Activated CD8-positive, alpha-beta T cell treated with anti-CD3 and anti-CD28 coated beads, Interleukin-2, amount 10 ng/mL, durations not matched to agents 7 days and 5 days (primary cell): Measurements from ENCODE around the gene CHRNG. TPM values are rescaled to one million over a fixed set of nuclear protein-coding genes. Genes with fewer than 3 reads are reported as not detected.

Experiments used
- ATAC-seq: fragments of 150-1000 bp; cut with Tn5 transposase; one replicate; pipeline ENCODE4 v1.10.0; 2021; ENCODE audit warnings: moderate library complexity
- CTCF ChIA-PET: fragments of 350-600 bp; sonication (Branson Sonifier 250); formaldehyde crosslinking; loops from one replicate; lab custom pipeline; 2021; ENCODE audit warnings: antibody characterized with exemption; lab: Charles Lee
- POLR2A ChIA-PET: fragments of 350-600 bp; sonication (Branson Sonifier 250); formaldehyde crosslinking; loops from one replicate; lab custom pipeline; 2021; ENCODE audit warnings: antibody characterized with exemption; lab: Charles Lee
- DNase-seq: peaks from one replicate; pipeline ENCODE4 v3.0.0-alpha.2; 2020
- H3K27ac Mint-ChIP-seq: one replicate; pipeline ENCODE4 v1.8.0; 2021; ENCODE audit warnings: mild to moderate bottlenecking, mixed read lengths
- H3K27me3 Mint-ChIP-seq: one replicate; pipeline ENCODE4 v1.8.0; 2021; ENCODE audit warnings: low read depth, mixed read lengths
- H3K36me3 Mint-ChIP-seq: one replicate; pipeline ENCODE4 v1.8.0; 2021; ENCODE audit warnings: low read depth, mixed read lengths
- H3K4me1 Mint-ChIP-seq: one replicate; pipeline ENCODE4 v1.8.0; 2021; ENCODE audit warnings: low read depth, mixed read lengths
- H3K4me3 Mint-ChIP-seq: one replicate; pipeline ENCODE4 v1.8.0; 2021; ENCODE audit warnings: mild to moderate bottlenecking, mixed read lengths
- H3K9me3 Mint-ChIP-seq: one replicate; pipeline ENCODE4 v1.8.0; 2022; ENCODE audit warnings: mixed read lengths; ENCODE audit not compliant: insufficient read depth
- total RNA-seq, 2 experiments: library from RNA; stranded (reverse); gene quantifications; one replicate each; pipeline ENCODE4 v1.2.3, GENCODE V29; 2021

Gene CHRNG
- total RNA-seq, 2 experiments from 2014 or later = not detected

- no peaks in the 10 kb centered on the region for H3K4me1 Mint-ChIP-seq
- CTCF ChIA-PET = no interaction called here
- H3K27me3 Mint-ChIP-seq = no peaks in the 10 kb centered on the region
- no peaks in the 10 kb centered on the region for H3K36me3 Mint-ChIP-seq
- ATAC-seq (no peak), DNase-seq (no peak)
- POLR2A ChIA-PET = interaction anchor here (0.6 kb wide), 2 partner anchors 9 to 661 kb away, joined by 3 read pairs; no protein-coding TSS in a partner anchor
- no peaks in the 10 kb centered on the region for H3K9me3 Mint-ChIP-seq
- H3K4me3 Mint-ChIP-seq = no peak overlapping the region
- H3K27ac Mint-ChIP-seq = no peak overlapping the region
These were observed 54.5 kb downstream of the CHRNG start for GRCh38 chr2:232593982-232594381.

Other genes starting within 250 kb of the CHRNG start
- not detected for gene ALPP, start 160.9 kb upstream of the CHRNG start, total RNA-seq
- gene ALPG, start 132.8 kb upstream of the CHRNG start, total RNA-seq = not detected
- not detected for gene ALPI, start 83.5 kb upstream of the CHRNG start, total RNA-seq
- gene ECEL1, start 51.9 kb upstream of the CHRNG start, total RNA-seq = not detected
- gene PRSS56, start 19.3 kb upstream of the CHRNG start, total RNA-seq = not detected
- gene CHRND, start 13.5 kb upstream of the CHRNG start, total RNA-seq = not detected
- 1 to 10 TPM; 7.5 to 7.7 TPM for gene TIGD1, start 10.9 kb downstream of the CHRNG start, total RNA-seq
- gene EIF4E2, start 11.0 kb downstream of the CHRNG start, total RNA-seq = 10 to 100 TPM; 68.5 to 76.7 TPM
- gene EFHD1, start 93.9 kb downstream of the CHRNG start, total RNA-seq = 1 to 10 TPM; 6.0 to 6.6 TPM
- gene GIGYF2, start 157.6 kb downstream of the CHRNG start, total RNA-seq = 10 to 100 TPM; 59.3 to 61.7 TPM
- gene KCNJ13, start 236.9 kb downstream of the CHRNG start, total RNA-seq = not detected